GM18499 (cell line): ENCODE data around the gene PLCD1.
"Not testable (repeated sequence)": the region's sequence is repeated elsewhere in the genome, so short reads cannot be mapped to it uniquely, and the experiment has no call there.

Source experiments
- ATAC-seq: cut with Tn5 transposase; IDR thresholded peaks from one replicate; pipeline ENCODE4 v1.9.1; 2021; ENCODE audit warnings: moderate number of reproducible peaks; ENCODE audit not compliant: insufficient read depth, unreplicated experiment

The PLCD1 gene

GRCh38 chr3:38039101-38039898 is 9.9 kb upstream of the PLCD1 start, which contains the start of gene DLEC1:
Gene DLEC1, plus strand, starts transcription at chr3:38039208. Its CDS starts 18 bp downstream, at chr3:38039226.
- ATAC-seq, result no peak

- no peak for ATAC-seq
Observed at GRCh38 chr3:38038447-38038911, 9.0 kb upstream of the PLCD1 start.

GRCh38 chr3:38036906-38037305 is 7.5 kb upstream of the PLCD1 start:
- no peak for ATAC-seq

- no peak for ATAC-seq
Observed at GRCh38 chr3:38036286-38036685, 6.8 kb upstream of the PLCD1 start.

GRCh38 chr3:38034335-38034734 is 4.9 kb upstream of the PLCD1 start:
- not testable (repeated sequence) for ATAC-seq

- ATAC-seq, result not testable (repeated sequence)
Observed at GRCh38 chr3:38033586-38033985, 4.1 kb upstream of the PLCD1 start.

GRCh38 chr3:38032328-38032865 is 3.0 kb upstream of the PLCD1 start:
- no peak for ATAC-seq

- no peak for ATAC-seq
Observed at GRCh38 chr3:38031022-38031994, 1.9 kb upstream of the PLCD1 start.

GRCh38 chr3:38030126-38031021 is 932 bp upstream of the PLCD1 start:
- ATAC-seq, result no peak

- ATAC-seq, result no peak
Observed at GRCh38 chr3:38028621-38029361, 651 bp downstream of the PLCD1 start.

- no peak for ATAC-seq
Observed at GRCh38 chr3:38027466-38028465, 1.7 kb downstream of the PLCD1 start.

GRCh38 chr3:38026856-38027255 is 2.6 kb downstream of the PLCD1 start:
- no peak for ATAC-seq

GRCh38 chr3:38022896-38023709 is 6.3 kb downstream of the PLCD1 start:
- no peak for ATAC-seq

- no peak for ATAC-seq
Observed at GRCh38 chr3:38022301-38022700, 7.1 kb downstream of the PLCD1 start.

GRCh38 chr3:38021196-38021595 is 8.2 kb downstream of the PLCD1 start:
- no peak for ATAC-seq

GRCh38 chr3:38020342-38020726 is 9.1 kb downstream of the PLCD1 start:
- ATAC-seq, result no peak
